H1 (cell line): ENCODE data around the gene POU4F2. TPM values are rescaled to one million over a fixed set of nuclear protein-coding genes. Genes with fewer than 3 reads are reported as not detected.

ENCODE experiments used
- CTCF ChIA-PET: fragments of 300-600 bp; sonication (Branson Sonifier 250); formaldehyde crosslinking; loops from one replicate; lab custom pipeline; 2021; ENCODE audit not compliant: partially characterized antibody; lab: Charles Lee
- POLR2A ChIA-PET: fragments of 300-600 bp; sonication (Branson Sonifier 250); formaldehyde crosslinking; loops from one replicate; lab custom pipeline; 2021; ENCODE audit warnings: inconsistent platforms; ENCODE audit not compliant: partially characterized antibody; lab: Charles Lee
- DNase-seq, 2 experiments: peaks; one replicate each; pipeline versions ENCODE4 v3.0.0 to v3.0.0-alpha.2; 2010 to 2022; ENCODE audit warnings: low spot score in 2 of 2, low read depth in 1 of 2, mixed read lengths in 1 of 2
- FAIRE-seq: peaks from 2 replicates; lab custom pipeline; 2011; peaks lifted over from hg19 to GRCh38; lab: Jason Lieb, UNC
- H2AFZ ChIP-seq: 2 replicates; pipeline ENCODE4 v1.8.1; 2012; ENCODE audit warnings: low read length, inconsistent platforms
- H2AK5ac ChIP-seq: 2 replicates; pipeline ENCODE4 v1.6.1; 2013; ENCODE audit warnings: low read depth, low read length
- H2BK120ac ChIP-seq: replicated peaks from 2 replicates; pipeline ENCODE3; 2013; ENCODE audit warnings: low read depth, low read length, inconsistent platforms
- H2BK12ac ChIP-seq: 2 replicates; pipeline ENCODE4 v1.6.1; 2013; ENCODE audit warnings: low read depth, low read length
- H2BK15ac ChIP-seq: 2 replicates; pipeline ENCODE4 v1.6.1; 2013; ENCODE audit warnings: low read length
- H2BK20ac ChIP-seq: 2 replicates; pipeline ENCODE4 v1.6.1; 2013; ENCODE audit warnings: low read length
- H2BK5ac ChIP-seq: 2 replicates; pipeline ENCODE4 v1.6.1; 2013; ENCODE audit warnings: low read depth, low read length
- H3K14ac ChIP-seq: 2 replicates; pipeline ENCODE4 v1.6.1; 2013; ENCODE audit warnings: inconsistent platforms; ENCODE audit not compliant: insufficient read length
- H3K18ac ChIP-seq: 2 replicates; pipeline ENCODE4 v1.6.1; 2013; ENCODE audit warnings: low read length; ENCODE audit errors: extremely low read depth
- H3K23ac ChIP-seq: 2 replicates; pipeline ENCODE4 v1.6.1; 2013; ENCODE audit warnings: inconsistent platforms; ENCODE audit not compliant: insufficient read length
- H3K23me2 ChIP-seq: 2 replicates; pipeline ENCODE4 v1.6.1; 2013; ENCODE audit warnings: low read depth, low read length
- H3K27ac ChIP-seq: 2 replicates; pipeline ENCODE4 v1.6.1; 2011; ENCODE audit warnings: low read depth, low read length, inconsistent platforms
- H3K27me3 ChIP-seq, 4 experiments: replicated peaks in 1 of 4; 1 replicate in 1 of 4; 2 replicates in 3 of 4; pipeline versions ENCODE4 v1.6.1 to v1.8.1; 2011 to 2013; ENCODE audit warnings: low read length in 3 of 4, mild to moderate bottlenecking in 3 of 4, inconsistent platforms in 2 of 4, mixed read lengths in 2 of 4, moderate library complexity in 1 of 4; ENCODE audit not compliant: control insufficient read depth in 3 of 4, insufficient read depth in 3 of 4; ENCODE audit errors: extremely low read depth in 1 of 4
- H3K36me3 ChIP-seq, 4 experiments: 2 replicates each; pipeline versions ENCODE4 v1.6.1 to v1.8.1; 2011 to 2013; ENCODE audit warnings: mild to moderate bottlenecking in 4 of 4, low read length in 3 of 4, moderate library complexity in 2 of 4, control low read depth in 1 of 4, inconsistent platforms in 1 of 4; ENCODE audit not compliant: insufficient read depth in 4 of 4, control insufficient read depth in 2 of 4
- H3K4ac ChIP-seq: replicated peaks from 2 replicates; pipeline ENCODE3; 2013; ENCODE audit warnings: low read length, low read depth, mixed read lengths, inconsistent platforms; ENCODE audit not compliant: insufficient read length
- H3K4me1 ChIP-seq, 4 experiments: replicated peaks in 1 of 4; 1 replicate in 1 of 4; 2 replicates in 3 of 4; pipeline versions ENCODE4 v1.6.1 to v1.8.1; 2011 to 2013; ENCODE audit warnings: low read length in 3 of 4, inconsistent platforms in 2 of 4, mixed read lengths in 1 of 4; ENCODE audit not compliant: insufficient read depth in 4 of 4, control insufficient read depth in 3 of 4
- H3K4me2 ChIP-seq, 2 experiments: 2 replicates each; pipeline versions ENCODE4 v1.6.1 to v1.8.1; 2011 to 2013; ENCODE audit warnings: low read depth in 2 of 2, low read length in 2 of 2, control low read depth in 1 of 2, inconsistent platforms in 1 of 2, mild to moderate bottlenecking in 1 of 2; ENCODE audit not compliant: insufficient read depth in 1 of 2
- H3K4me3 ChIP-seq, 4 experiments: fragments of 200-600, 300-600 bp in 1 of 4; sonication (generic), shearing (Covaris generic), sonication (Bioruptor Twin) in 1 of 4; 2 replicates each; pipeline versions ENCODE4 v1.5.1 to v1.8.1; 2011 to 2016; ENCODE audit warnings: low read length in 4 of 4, low read depth in 3 of 4, control low read depth in 2 of 4, inconsistent platforms in 2 of 4, mild to moderate bottlenecking in 2 of 4, mixed read lengths in 1 of 4, moderate library complexity in 1 of 4; ENCODE audit not compliant: insufficient read depth in 2 of 4; ENCODE audit errors: extremely low read depth in 1 of 4
- H3K56ac ChIP-seq: replicated peaks from 2 replicates; pipeline ENCODE3; 2013; ENCODE audit warnings: low read depth, mild to moderate bottlenecking, mixed read lengths, low read length, inconsistent platforms; ENCODE audit not compliant: insufficient read length
- H3K79me1 ChIP-seq: 2 replicates; pipeline ENCODE4 v1.6.1; 2013; ENCODE audit warnings: low read depth, low read length, control low read depth
- H3K79me2 ChIP-seq, 2 experiments: 2 replicates each; pipeline versions ENCODE4 v1.6.1 to v1.8.1; 2012 to 2013; ENCODE audit warnings: low read length in 2 of 2, mild to moderate bottlenecking in 2 of 2, inconsistent platforms in 1 of 2; ENCODE audit not compliant: insufficient read depth in 2 of 2, control insufficient read depth in 1 of 2
- H3K9ac ChIP-seq, 4 experiments: replicated peaks in 1 of 4; 1 replicate in 1 of 4; 2 replicates in 3 of 4; pipeline versions ENCODE4 v1.6.1 to v1.8.1; 2011 to 2013; ENCODE audit warnings: low read depth in 3 of 4, low read length in 3 of 4, control low read depth in 2 of 4, mild to moderate bottlenecking in 2 of 4, moderate library complexity in 2 of 4, inconsistent platforms in 1 of 4; ENCODE audit errors: extremely low read depth in 1 of 4
- H3K9me3 ChIP-seq, 2 experiments: 2 replicates each; pipeline versions ENCODE4 v1.6.1 to v1.8.1; 2012 to 2013; ENCODE audit warnings: mild to moderate bottlenecking in 2 of 2, moderate library complexity in 2 of 2, control low read depth in 1 of 2, inconsistent platforms in 1 of 2, low read depth in 1 of 2, low read length in 1 of 2, mixed read lengths in 1 of 2; ENCODE audit not compliant: insufficient read depth in 2 of 2
- H4K20me1 ChIP-seq, 2 experiments: replicated peaks in 1 of 2; 2 replicates each; pipeline versions ENCODE3 to v1.8.1; 2011 to 2013; ENCODE audit warnings: inconsistent platforms in 2 of 2, low read length in 2 of 2, mild to moderate bottlenecking in 1 of 2; ENCODE audit not compliant: insufficient read depth in 2 of 2, control insufficient read depth in 1 of 2
- H4K5ac ChIP-seq: 2 replicates; pipeline ENCODE4 v1.6.1; 2013; ENCODE audit warnings: low read length, low read depth, mixed read lengths, inconsistent platforms; ENCODE audit not compliant: insufficient read length
- H4K8ac ChIP-seq: 2 replicates; pipeline ENCODE4 v1.8.0; 2013; ENCODE audit warnings: mild to moderate bottlenecking, moderate library complexity, low read length, inconsistent platforms; ENCODE audit not compliant: insufficient read depth; ENCODE audit errors: extremely low read depth
- H4K91ac ChIP-seq: replicated peaks from 2 replicates; pipeline ENCODE3; 2013; ENCODE audit warnings: low read length, mixed read lengths, inconsistent platforms; ENCODE audit not compliant: insufficient read length
- ASH2L ChIP-seq: fragments of 200-600, 300-600 bp; sonication (generic); IDR thresholded peaks from one replicate; pipeline ENCODE4 v1.7.1; 2017; ENCODE audit warnings: low read length
- EGR1 ChIP-seq: IDR thresholded peaks from 2 replicates; pipeline ENCODE4 v1.6.1; 2011; ENCODE audit warnings: low read depth, low read length, borderline replicate concordance
- EZH2 ChIP-seq: fragments of 200-600 bp; sonication (generic); IDR thresholded peaks from 2 replicates; pipeline ENCODE4 v1.7.1; 2012; ENCODE audit warnings: low read depth, mild to moderate bottlenecking, moderate library complexity, low read length, inconsistent platforms; ENCODE audit not compliant: severe bottlenecking
- KDM4A ChIP-seq: IDR thresholded peaks from one replicate; pipeline ENCODE4 v1.7.1; 2012; ENCODE audit warnings: low read depth, mild to moderate bottlenecking, moderate library complexity, low read length, inconsistent platforms; ENCODE audit not compliant: severe bottlenecking
- RNF2 ChIP-seq: fragments of 200-900, 300-1000 bp; sonication (generic); IDR thresholded peaks from 2 replicates; pipeline ENCODE4 v1.7.1; 2016; ENCODE audit warnings: borderline replicate concordance, low read depth, mild to moderate bottlenecking, antibody characterized with exemption, low read length; ENCODE audit not compliant: poor library complexity, severe bottlenecking; ENCODE audit errors: missing control alignments
- SUZ12 ChIP-seq: fragments of 200-600 bp; sonication (generic); IDR thresholded peaks from 2 replicates; pipeline ENCODE4 v1.6.1; 2012; ENCODE audit warnings: mild to moderate bottlenecking, inconsistent platforms, low read length, moderate library complexity, mixed read lengths
- TCF12 ChIP-seq: IDR thresholded peaks from 2 replicates; pipeline ENCODE4 v1.6.1; 2011; ENCODE audit warnings: low read depth, mild to moderate bottlenecking, low read length
- WGBS, 2 experiments: shearing (Covaris generic) in 1 of 2; methylation state at CpG; one replicate each; pipeline versions ENCODE4 v1.1.6 to v1.1.7; 2013 to 2015; ENCODE audit warnings: low lambda C conversion rate in 2 of 2, mixed read lengths in 2 of 2, inconsistent platforms in 1 of 2, low coverage in 1 of 2, missing lambda C conversion rate in 1 of 2; ENCODE audit not compliant: insufficient replicate concordance in 2 of 2, insufficient coverage in 1 of 2, insufficient read length in 1 of 2; ENCODE audit errors: extremely low coverage in 1 of 2, missing lambda C conversion rate in 1 of 2; 5-methylcytosine and 5-hydroxymethylcytosine counted together
- polyA plus RNA-seq, 7 experiments: library from polyadenylated mRNA; depleted of rRNA in 3 of 7; stranded (reverse) in 5 of 7; unstranded in 2 of 7; fragments of >200 nt in 5 of 7; fragments of 200-250 nt in 2 of 7; gene quantifications; 1 replicate in 5 of 7; 2 replicates in 1 of 7; 4 replicates in 1 of 7; pipeline versions ENCODE4 v1.2.1 to v1.2.3, GENCODE V29; 2011 to 2013; ENCODE audit warnings: missing spikeins in 2 of 7, mixed read lengths in 2 of 7
- total RNA-seq: library from RNA; stranded (reverse); fragmentation: NEBNext Ultra II Directional; extraction: Animal tissue kit (Norgen Biotek cat#: 25700); gene quantifications from 2 replicates; pipeline ENCODE4 v1.2.1, GENCODE V29; 2021

Gene POU4F2
- total and polyA plus RNA-seq, 2 of the 8 experiments (the other 6 are each of a cell fraction or from before 2014, with no cell fraction given): not detected

- TF ChIP-seq RNF2 (peak; percentile 42), SUZ12 (peak; percentile 68), ASH2L (peak; percentile 29), TCF12 (no peak), KDM4A (peak; percentile 31), EGR1 (no peak), EZH2 (peak; percentile 20)
- FAIRE-seq (no peak), DNase-seq (peak in 1 of 2 experiments; percentile 71)
- no peak overlapping the region for H2AK5ac ChIP-seq
- H2BK120ac ChIP-seq: no peak overlapping the region
- no peak overlapping the region for H4K8ac ChIP-seq
- H3K79me1 ChIP-seq: no peaks in the 10 kb centered on the region; the same call in 1 of the 2 replicates
- ChIA-PET POLR2A (interaction anchor here (1.0 to 3.4 kb wide), 3 partner anchors 10 to 306 kb away, joined by 3 to 9 read pairs (median 3); no protein-coding TSS in a partner anchor), CTCF (interaction anchor here (1.1 kb wide), 1 partner anchor 10 kb away, joined by 5 read pairs; no protein-coding TSS in a partner anchor)
- no peaks in the 10 kb centered on the region for H3K79me2 ChIP-seq
- no peak overlapping the region for H3K14ac ChIP-seq
- H2AFZ ChIP-seq: no peak overlapping the region
- no peak overlapping the region for H3K27ac ChIP-seq
- H3K9ac ChIP-seq: no peak overlapping the region
- no peak overlapping the region for H4K5ac ChIP-seq
- no peak overlapping the region for H3K56ac ChIP-seq
- no peak overlapping the region for H2BK5ac ChIP-seq
- peaks cover 15 to 21% of the 10 kb centered on the region in 2 experiments for H4K20me1 ChIP-seq
- H3K9me3 ChIP-seq: no peaks in the 10 kb centered on the region
- H3K23me2 ChIP-seq: peaks cover 18% of the 10 kb centered on the region; the same call in 1 of the 2 replicates
- H3K23ac ChIP-seq: no peak overlapping the region
- H3K27me3 ChIP-seq: peaks cover 83 to 100% (median 93%) of the 10 kb centered on the region in 4 experiments
- no peak overlapping the region for H4K91ac ChIP-seq
- peaks cover 0 to 3% (median 0%) of the 10 kb centered on the region in 4 experiments; a peak in 1 of 8 replicates for H3K36me3 ChIP-seq
- no peak overlapping the region for H2BK20ac ChIP-seq
- WGBS, 2 experiments: 0% methylated on average over 12 of the region's 34 CpGs; no CpG with 5 or more reads in 1 of the 2 experiments
- H3K4me1 ChIP-seq: peaks cover 5 to 17% (median 8%) of the 10 kb centered on the region in 4 experiments
- peak overlapping the region; percentile 65 to 89 for H3K4me2 ChIP-seq
- H3K18ac ChIP-seq: no peak overlapping the region
- no peak overlapping the region for H2BK15ac ChIP-seq
- H2BK12ac ChIP-seq: no peak overlapping the region
- H3K4me3 ChIP-seq: peak overlapping the region; percentile 51 to 73 (median 52)
- H3K4ac ChIP-seq: no peak overlapping the region
Observed at GRCh38 chr4:146638333-146638785, 334 bp upstream of the POU4F2 start.
